Measurements from ENCODE around the gene IQGAP1.
"Not testable (repeated sequence)": the region's sequence is repeated elsewhere in the genome, so short reads cannot be mapped to it uniquely, and the experiment has no call there.

IQGAP1 gene

GRCh38 chr15:90412356-90413194 lies 24.5 kb downstream of the IQGAP1 start:
- no peak for DNase-seq

GRCh38 chr15:90413411-90414379 lies 25.7 kb downstream of the IQGAP1 start:
- no peak for DNase-seq

GRCh38 chr15:90414408-90415028 lies 26.5 kb downstream of the IQGAP1 start:
- no peak for DNase-seq

- DNase-seq, result not testable (repeated sequence)
Observed at GRCh38 chr15:90416052-90416451, 28.0 kb downstream of the IQGAP1 start.

GRCh38 chr15:90418627-90419026 lies 30.6 kb downstream of the IQGAP1 start:
- DNase-seq, result no peak

- DNase-seq, result no peak
Observed at GRCh38 chr15:90419206-90419605, 31.2 kb downstream of the IQGAP1 start.

GRCh38 chr15:90419738-90420406 lies 31.8 kb downstream of the IQGAP1 start:
- DNase-seq, result no peak

GRCh38 chr15:90420451-90420850 lies 32.4 kb downstream of the IQGAP1 start:
- no peak for DNase-seq

- no peak for DNase-seq
Observed at GRCh38 chr15:90421527-90421926, 33.5 kb downstream of the IQGAP1 start.

- no peak for DNase-seq
Observed at GRCh38 chr15:90422043-90422442, 34.0 kb downstream of the IQGAP1 start.

GRCh38 chr15:90422936-90423335 lies 34.9 kb downstream of the IQGAP1 start:
- no peak for DNase-seq

- DNase-seq, result no peak
Observed at GRCh38 chr15:90423801-90424319, 35.8 kb downstream of the IQGAP1 start.

- DNase-seq, result no peak
Observed at GRCh38 chr15:90425726-90426346, 37.8 kb downstream of the IQGAP1 start.

GRCh38 chr15:90427185-90427584 lies 39.1 kb downstream of the IQGAP1 start:
- DNase-seq, result no peak

GRCh38 chr15:90432253-90432652 lies 44.2 kb downstream of the IQGAP1 start:
- DNase-seq, result no peak

- DNase-seq, result no peak
Observed at GRCh38 chr15:90435652-90436337, 47.8 kb downstream of the IQGAP1 start.

GRCh38 chr15:90436952-90437351 lies 48.9 kb downstream of the IQGAP1 start:
- DNase-seq, result no peak

GRCh38 chr15:90437516-90437915 lies 49.5 kb downstream of the IQGAP1 start:
- DNase-seq, result no peak

GRCh38 chr15:90439946-90440345 lies 51.9 kb downstream of the IQGAP1 start:
- DNase-seq, result no peak

GRCh38 chr15:90441027-90441426 lies 53.0 kb downstream of the IQGAP1 start:
- no peak for DNase-seq

- no peak for DNase-seq
Observed at GRCh38 chr15:90442423-90442822, 54.4 kb downstream of the IQGAP1 start.
